Superior temporal gyrus (tissue), 1 donor: Measurements from ENCODE around the gene LRRC3B.
"Not testable (repeated sequence)": the region's sequence is repeated elsewhere in the genome, so short reads cannot be mapped to it uniquely, and the experiment has no call there.

ENCODE experiments used
- DNase-seq: peaks from one replicate; pipeline ENCODE4 v3.0.0-alpha.2; 2016; ENCODE audit errors: extremely low spot score

The LRRC3B gene, protein sequence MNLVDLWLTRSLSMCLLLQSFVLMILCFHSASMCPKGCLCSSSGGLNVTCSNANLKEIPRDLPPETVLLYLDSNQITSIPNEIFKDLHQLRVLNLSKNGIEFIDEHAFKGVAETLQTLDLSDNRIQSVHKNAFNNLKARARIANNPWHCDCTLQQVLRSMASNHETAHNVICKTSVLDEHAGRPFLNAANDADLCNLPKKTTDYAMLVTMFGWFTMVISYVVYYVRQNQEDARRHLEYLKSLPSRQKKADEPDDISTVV

DNA sequence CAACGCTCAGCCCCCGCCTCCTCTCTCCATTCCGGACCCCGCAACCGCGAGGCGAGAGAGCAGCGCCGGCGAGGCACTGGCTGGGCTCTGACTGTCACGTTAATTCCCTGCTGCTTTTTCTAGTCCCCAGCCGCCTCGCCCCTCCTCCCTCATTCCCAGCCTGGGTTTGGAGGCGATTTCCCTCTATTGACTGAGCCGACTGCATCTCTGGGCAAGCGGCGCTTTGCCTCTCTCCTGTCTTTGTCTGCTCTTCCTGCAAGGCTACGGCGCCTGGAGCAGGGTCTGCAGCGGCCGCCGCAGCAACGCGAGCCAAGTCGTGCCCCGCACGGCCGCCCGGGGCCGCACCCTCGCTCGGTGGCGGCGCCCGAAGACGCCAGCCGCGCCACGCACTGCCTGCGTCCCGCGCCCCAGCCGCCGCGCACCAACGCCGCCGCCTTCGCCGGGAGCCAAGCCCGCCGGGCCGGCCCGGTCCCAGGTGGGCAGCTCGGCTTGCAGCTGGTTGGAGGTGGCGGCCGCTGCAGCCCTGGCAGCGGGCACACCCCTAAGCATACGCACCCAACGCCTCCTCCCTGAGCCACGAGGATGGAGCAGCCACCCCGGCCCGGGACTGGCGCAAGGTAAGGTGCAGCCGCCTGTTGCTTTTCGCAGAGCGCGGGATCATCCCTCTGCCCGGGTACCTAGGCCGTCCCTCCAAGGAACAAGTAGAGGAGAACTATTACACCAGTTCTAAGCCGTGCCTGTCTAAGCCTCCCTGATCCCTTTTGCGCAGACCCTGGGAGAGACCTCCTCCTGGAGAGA is at the start of gene LRRC3B:
Gene LRRC3B (plus strand): TSS at position 152 of the 798 bp plus-strand sequence. CDS start 86,901 bp downstream, outside the sequence.
- DNase-seq: no peak

DNA sequence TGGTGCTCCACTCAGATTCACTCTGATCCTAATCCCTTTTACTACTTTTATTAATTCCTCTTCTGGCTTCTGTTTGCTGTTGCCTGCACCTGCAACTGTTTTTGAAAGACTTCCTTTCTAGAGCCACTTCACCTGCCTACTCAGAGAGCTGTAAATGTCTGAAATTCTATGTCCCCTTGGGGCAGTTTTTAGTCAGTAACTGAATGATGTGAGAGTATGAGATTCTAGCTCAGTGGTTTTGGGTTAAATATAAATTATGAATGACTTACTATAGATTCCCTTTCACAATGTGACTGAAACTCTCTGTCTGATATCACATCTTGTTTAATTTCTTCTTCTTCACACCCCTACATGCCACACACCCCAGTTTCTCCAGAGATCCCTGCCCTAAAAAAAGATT is 47.8 kb upstream of the LRRC3B start:
- no peak for DNase-seq

DNA sequence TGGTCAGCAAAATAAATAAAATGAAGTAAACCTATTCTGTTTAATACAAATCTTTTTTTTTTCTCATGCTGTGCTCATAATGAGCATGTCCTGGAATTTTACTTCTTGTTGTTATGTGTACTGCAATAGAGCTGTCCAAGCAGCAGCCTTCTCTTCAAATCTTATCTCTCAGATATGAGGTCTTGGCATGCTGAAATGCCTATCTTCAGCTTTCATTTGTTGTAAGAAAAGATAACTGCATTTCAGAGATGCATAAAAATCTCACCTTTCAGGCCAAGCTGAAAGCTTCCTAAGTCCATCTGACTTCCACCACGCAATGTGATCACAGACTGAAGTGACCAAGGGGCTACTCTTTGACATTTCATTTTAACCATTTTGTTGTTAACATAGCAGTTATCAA is 43.5 kb upstream of the LRRC3B start:
- no peak for DNase-seq

DNA sequence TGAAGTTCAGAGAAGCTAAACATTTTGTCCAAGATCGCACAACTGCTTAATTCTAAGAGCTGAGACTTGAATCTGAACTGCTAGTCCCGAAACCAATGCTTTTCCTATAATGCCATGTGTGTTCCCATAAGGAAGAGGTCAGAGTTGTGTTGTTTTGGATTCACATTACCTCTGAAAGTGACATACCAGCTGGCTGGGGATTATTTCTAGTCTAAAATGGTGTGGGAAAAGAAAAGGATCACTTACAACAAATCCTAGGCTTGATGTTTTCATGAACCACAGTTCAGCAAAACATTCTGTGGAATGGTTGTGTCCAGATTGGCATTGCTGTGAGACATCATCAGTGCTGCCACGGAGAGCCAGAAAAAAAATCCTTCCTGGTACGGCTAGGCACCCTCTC is 35.0 kb upstream of the LRRC3B start:
- no peak for DNase-seq

DNA sequence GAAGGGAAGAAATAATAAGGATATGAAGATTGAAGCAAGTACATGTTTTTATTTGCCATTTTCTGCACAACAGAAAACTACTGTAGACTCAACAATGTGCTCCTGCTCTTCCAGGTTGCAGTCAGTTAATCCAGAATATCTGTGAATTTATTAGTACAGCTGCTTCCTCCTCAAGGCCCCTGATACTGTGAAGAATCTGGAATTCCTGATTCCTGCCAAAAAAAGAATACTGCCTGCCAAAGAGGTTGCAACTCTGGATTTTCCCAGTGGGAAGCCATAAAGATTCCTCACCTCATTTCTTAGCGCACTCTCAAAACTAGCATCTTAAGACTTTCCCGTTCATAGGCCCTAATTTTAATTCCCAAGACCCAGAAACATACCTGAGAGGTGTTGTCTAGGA is 33.6 kb upstream of the LRRC3B start:
- DNase-seq: no peak

DNA sequence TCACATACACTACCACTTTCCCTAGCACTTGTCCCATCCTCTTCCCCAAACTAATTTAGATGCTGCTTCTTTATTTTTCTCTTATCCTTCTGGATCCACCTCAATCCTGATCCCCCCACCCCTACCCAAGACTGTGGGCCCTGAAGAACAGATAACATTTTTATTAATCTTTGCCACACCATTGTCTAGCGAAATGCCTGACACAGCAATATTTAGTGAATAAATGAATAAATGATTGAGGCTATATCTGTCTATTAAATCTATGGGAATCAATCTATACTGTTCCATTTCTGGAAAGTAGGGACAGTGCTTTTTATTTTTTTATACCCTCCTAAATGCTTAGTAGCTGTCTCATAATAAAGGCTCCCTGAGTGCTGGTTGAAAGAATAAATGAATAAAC is 32.9 kb upstream of the LRRC3B start:
- DNase-seq: no peak

DNA sequence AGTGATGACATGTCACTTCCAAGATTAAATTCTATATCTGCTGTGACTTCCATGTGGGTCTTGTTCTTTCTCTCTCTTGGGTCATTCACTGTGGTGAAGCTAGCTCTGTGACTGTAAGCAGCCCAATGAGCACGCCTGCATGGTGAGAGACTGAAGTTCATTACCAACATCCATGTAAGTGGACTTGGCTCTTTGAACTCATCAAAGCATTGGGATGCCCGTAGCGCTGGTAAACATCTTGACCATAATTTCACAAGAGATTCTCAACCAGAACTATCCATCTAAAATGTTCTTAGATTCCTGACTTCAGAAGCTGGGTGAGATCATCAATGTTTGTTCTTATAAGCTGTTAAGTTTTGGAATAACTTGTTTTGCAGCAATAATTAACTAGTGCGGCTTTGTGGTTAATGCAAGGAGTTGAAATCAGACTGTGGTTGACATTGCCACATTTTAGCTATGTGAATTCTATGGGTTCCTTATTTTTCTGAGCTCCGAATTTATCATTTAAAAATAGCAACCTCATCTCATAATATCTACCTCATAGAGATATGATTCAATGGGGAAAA is 31.6 kb upstream of the LRRC3B start:
- DNase-seq: no peak

DNA sequence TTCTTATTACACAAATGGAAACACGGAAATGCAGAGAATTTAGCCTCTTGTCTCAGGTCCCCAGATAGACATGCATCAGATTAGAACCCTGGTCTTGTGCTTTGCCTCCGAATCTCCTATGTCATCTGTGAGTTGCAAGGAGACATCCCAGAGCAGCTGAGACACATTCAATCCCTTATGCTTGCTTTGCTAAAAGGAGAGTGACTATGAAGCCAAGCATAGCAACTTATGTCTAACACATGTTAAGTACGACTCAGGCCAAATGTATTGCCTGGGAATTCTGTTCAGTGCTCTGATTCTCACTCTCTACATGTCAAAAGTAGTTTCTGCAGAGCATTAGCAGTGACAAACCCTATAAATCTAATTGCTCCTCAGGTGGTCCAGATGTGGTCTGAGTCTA is 30.6 kb upstream of the LRRC3B start:
- DNase-seq: no peak

GRCh38 chr3:26592451-26592850 is 30.1 kb upstream of the LRRC3B start:
- DNase-seq: no peak

DNA sequence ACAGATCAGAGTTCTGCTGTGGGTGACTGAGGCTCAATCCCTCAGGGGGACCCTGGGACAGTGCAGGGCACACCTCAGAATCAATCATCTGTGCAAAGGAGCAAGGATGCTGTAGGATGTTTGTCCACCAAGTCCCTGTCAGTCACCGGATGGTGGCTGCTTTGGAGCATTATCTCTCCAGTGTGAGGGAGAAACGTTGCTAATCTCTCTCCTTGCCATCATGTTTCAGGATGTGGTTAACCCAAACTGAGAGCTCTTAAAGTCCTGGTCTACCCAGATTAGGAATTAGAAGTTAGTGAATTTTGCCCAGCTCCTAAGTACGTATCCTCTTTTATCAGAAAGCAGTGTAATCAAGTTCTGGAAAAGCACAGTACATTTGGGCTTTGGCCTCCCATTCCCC is 26.2 kb upstream of the LRRC3B start:
- no peak for DNase-seq

GRCh38 chr3:26603311-26603710 is 19.3 kb upstream of the LRRC3B start:
- DNase-seq: not testable (repeated sequence)

GRCh38 chr3:26603771-26604170 is 18.8 kb upstream of the LRRC3B start:
- not testable (repeated sequence) for DNase-seq

- DNase-seq: no peak
Observed at GRCh38 chr3:26614006-26614685, 8.4 kb upstream of the LRRC3B start.

DNA sequence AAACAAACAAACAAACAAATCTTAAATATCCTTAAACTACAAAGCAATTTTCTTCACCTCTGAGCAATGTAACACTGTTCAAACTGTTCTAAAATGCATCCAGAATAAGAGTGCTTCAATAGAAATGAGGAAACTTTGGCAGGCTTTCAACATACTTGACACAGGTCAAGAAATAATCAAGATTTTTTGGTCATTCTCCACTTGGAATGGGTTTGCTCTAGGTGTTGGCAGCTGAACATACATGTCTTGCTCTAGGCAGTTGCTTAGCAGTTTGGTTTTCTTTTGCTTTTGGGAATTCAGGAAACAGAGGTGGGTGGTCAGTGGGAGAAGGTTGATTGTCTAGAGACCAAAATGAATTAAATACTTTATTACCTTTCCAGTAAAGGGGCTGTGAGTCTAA is 1.4 kb upstream of the LRRC3B start:
- no peak for DNase-seq

DNA sequence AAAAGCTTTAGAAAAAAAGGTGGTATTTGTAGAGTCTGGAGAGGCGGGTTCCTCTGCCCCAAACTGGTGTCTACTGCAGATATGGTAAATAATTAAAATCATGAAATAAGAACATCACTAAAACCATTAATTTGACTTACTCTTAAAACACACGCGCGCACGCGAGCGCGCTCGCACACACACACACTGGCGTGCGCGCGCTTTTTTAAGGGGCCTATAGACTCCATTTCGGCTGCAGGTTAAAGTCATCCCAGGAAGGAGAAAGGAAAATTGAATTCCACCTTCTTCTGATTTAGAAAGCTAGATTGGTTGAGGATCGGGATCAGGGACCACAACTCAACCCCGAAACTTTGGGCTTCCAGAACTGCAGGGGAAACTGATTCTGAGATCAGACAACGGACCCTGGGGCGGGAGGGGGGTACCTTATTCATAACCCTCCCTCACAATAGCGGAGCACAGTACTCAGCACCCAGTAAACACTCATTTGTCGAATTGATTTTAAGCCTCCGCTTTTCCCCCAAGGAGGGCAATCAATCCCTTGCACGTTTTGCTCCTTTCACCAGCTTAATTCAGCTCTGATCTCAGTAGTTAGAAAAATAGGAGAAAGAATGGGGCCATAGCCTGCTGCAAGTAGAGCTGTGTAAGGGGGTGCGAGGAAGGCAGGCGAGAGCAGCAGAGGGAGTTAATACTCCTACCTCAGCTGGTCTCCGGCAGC is 509 bp upstream of the LRRC3B start:
- no peak for DNase-seq

GRCh38 chr3:26623419-26624208 is 1.0 kb downstream of the LRRC3B start:
- no peak for DNase-seq

DNA sequence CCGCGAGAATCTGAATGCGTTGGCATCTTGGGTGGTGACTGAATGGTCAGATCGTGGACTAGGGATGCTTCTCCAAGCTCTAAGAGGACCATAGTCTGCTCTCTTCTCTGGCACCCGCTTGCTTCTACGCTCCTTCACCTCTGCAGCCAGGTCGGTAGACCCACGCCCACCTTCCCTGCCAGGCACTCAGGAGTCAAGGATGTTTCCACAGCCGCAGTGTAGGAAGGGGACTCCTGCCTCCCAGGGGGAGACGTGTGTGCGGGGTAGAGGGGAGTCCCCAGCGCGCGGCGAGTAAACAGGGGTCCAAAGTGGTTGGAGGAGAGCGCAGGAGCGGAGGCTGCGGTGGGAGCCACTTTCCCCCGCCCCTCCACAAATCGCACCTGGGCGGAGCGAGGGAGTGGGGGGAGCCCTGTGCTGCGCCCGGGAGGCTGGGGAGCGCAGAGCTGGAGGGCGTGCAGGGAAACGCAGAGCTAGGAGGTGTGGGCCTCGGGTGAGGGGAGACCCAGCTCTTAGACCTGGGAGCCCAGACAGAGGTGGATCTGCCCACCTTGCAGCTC is 1.7 kb downstream of the LRRC3B start:
- DNase-seq: no peak

DNA sequence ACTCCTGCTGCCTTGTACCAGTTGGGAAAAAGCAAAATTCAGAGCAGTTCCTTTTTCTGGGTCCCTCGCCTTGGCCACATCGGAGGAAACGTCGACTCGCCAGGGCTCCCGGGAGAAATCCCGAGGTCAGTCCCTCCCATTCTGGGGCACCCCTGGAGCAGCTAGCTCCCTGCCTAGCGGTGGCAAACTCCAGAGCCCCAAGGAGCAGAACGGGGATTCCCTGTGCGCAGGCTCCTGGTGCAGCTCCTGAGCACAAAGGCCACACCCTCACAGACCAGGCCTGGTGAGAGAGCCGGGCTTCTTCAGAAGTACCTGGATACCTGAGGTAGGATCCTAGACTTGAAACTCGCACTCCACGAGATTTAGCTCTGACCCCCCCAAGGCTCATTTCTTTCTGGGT is 2.6 kb downstream of the LRRC3B start:
- no peak for DNase-seq

DNA sequence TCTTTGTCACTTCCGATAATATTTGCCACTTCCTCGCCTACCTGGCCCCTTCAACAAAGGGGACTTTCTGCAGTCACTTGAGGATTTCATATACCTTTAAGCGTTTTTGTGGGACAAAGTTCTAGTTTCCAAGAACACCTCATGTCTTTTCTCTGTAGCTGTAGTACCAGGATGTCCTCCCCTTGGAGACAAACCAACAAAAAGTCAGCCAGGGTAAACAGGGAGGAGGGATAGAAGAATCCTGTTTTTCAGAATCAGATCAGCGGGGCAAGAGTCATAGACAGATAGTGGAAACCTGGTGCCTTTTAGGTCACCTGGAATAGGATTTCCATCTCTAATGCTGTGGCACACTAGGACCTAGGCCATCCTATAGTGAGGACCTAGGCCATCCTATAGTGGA is 4.5 kb downstream of the LRRC3B start:
- DNase-seq: no peak

DNA sequence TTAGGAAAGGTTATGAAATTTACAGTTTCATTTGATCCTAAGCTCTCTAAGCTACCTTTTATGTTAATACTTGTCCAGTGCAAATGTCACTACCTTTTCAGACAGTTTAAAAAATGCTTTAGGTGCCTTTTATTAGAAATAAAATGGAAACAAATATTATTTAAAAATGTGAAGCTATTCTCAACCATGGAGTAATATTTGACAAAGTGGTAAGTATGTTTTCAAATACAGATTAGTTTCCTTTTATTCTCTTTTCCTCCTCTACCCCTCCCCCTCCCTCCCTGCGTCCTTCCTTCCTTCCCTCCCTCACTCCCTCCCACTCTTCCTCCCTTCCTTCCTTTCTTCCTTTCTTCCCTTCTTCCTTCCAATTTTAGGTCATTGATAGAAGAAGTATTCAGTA is 6.3 kb downstream of the LRRC3B start:
- DNase-seq: no peak
